ENCODE results near the gene WIPF2.

WIPF2 gene

GRCh38 chr17:40327735-40328385, 108.8 kb downstream of the WIPF2 start:
- no peak for DNase-seq

- no peak for DNase-seq
These were observed 109.3 kb downstream of the WIPF2 start for GRCh38 chr17:40328386-40328766.

- DNase-seq = no peak
These were observed 111.0 kb downstream of the WIPF2 start for GRCh38 chr17:40329839-40330794.

- no peak for DNase-seq
These were observed 111.9 kb downstream of the WIPF2 start for GRCh38 chr17:40330850-40331470.

GRCh38 chr17:40331743-40332641, 112.9 kb downstream of the WIPF2 start:
- no peak for DNase-seq
